ENCODE measurements around the gene KCNMA1. TPM values are rescaled to one million over a fixed set of nuclear protein-coding genes. Genes with fewer than 3 reads are reported as not detected.

Gene KCNMA1
- total and polyA plus RNA-seq, 10 of the 15 experiments (the other 5 are each of a cell fraction or from before 2014, with no cell fraction given): 8.5 to 77.0 (median 21.3) TPM

GRCh38 chr10:76991621-76992020 lies 646.0 kb downstream of the KCNMA1 start (continued):
- no peak for TF ChIP-seq ZBTB40 (IDR thresholded peaks at IDR 0.05; ENCODE audit: borderline replicate concordance)

GRCh38 chr10:76990561-76990960 lies 647.0 kb downstream of the KCNMA1 start:
- 39% methylated on average over 1 of the region's 1 CpG for WGBS (ENCODE audit: insufficient coverage, insufficient replicate concordance, low lambda C conversion rate, missing lambda C conversion rate)
- intact Hi-C loops (cut with micrococcal nuclease; ENCODE audit: unreplicated experiment) (no loop called here), in situ Hi-C loops (cut with MboI) (no loop called here)
- no TSS peak for BruUV-seq (replicated peaks)
- no peaks in the 10 kb centered on the region for H3K27me3 ChIP-seq (replicated peaks in 1 of 2; ENCODE audit: control insufficient read depth in 2 of 2, insufficient read depth in 2 of 2, low read length in 1 of 2)
- no peaks in the 10 kb centered on the region for H3K4me1 ChIP-seq (ENCODE audit: control insufficient read depth, insufficient read depth, low read length)
- POLR2A ChIA-PET: no interaction called here
- no peak overlapping the region for H3K9ac ChIP-seq (ENCODE audit: control insufficient read depth, insufficient read depth, low read length)
- no peaks in the 10 kb centered on the region for H4K20me1 ChIP-seq (ENCODE audit: control insufficient read depth, insufficient read depth)
- H3K4me2 ChIP-seq (ENCODE audit: control insufficient read depth, insufficient read depth): no peak overlapping the region
- H3K9me3 ChIP-seq (replicated peaks; ENCODE audit: control insufficient read depth, insufficient read depth, low read length): no peaks in the 10 kb centered on the region
- H3K4me3 ChIP-seq: no peak overlapping the region
- no peaks in the 10 kb centered on the region for H3K79me2 ChIP-seq (ENCODE audit: control insufficient read depth, insufficient read depth, low read length)
- RAD21 ChIA-PET (ENCODE audit: unreplicated experiment): no interaction called here
- no peak overlapping the region for H2AFZ ChIP-seq (ENCODE audit: control insufficient read depth, low read depth, low read length)
- DNase-seq (ENCODE audit: low read depth, low spot score): no peak
- CTCF ChIA-PET: interaction anchor here (1.3 to 1.7 kb wide), 2 partner anchors 10 to 122 kb away, joined by 3 read pairs; no protein-coding TSS in a partner anchor
- ATAC-seq: no peak
- TF ChIP-seq ATF7 (IDR thresholded peaks at IDR 0.05; ENCODE audit: low read depth): no peak
- TF ChIP-seq KLF5 (IDR thresholded peaks at IDR 0.05; ENCODE audit: partially characterized antibody): no peak
- no peak for TF ChIP-seq PKNOX1 (IDR thresholded peaks at IDR 0.05)
- no peak for TF ChIP-seq HDGF (IDR thresholded peaks at IDR 0.05)
- TF ChIP-seq ZBTB4 (CRISPR knock-in tag; IDR thresholded peaks at IDR 0.05): no peak
- H3K27ac ChIP-seq (ENCODE audit: control insufficient read depth, insufficient read depth): no peak overlapping the region
- SMC1A ChIA-PET (ENCODE audit: uncharacterized antibody, unreplicated experiment): interaction anchor here (1.6 kb wide), 1 partner anchor 14 kb away, joined by 4 read pairs; no protein-coding TSS in a partner anchor
- no peaks in the 10 kb centered on the region for H3K36me3 ChIP-seq (ENCODE audit: control insufficient read depth in 2 of 2, insufficient read depth in 2 of 2, low read length in 1 of 2)
- FAIRE-seq: no peak
